Ishikawa (cell line): ENCODE data around the gene MINDY3.

Source experiments
- CEBPB ChIP-seq: IDR thresholded peaks from 2 replicates; pipeline ENCODE4 v1.6.1; 2012
- EGR1 ChIP-seq: IDR thresholded peaks from 2 replicates; pipeline ENCODE4 v1.6.1; 2012
- EP300 ChIP-seq: IDR thresholded peaks from 2 replicates; pipeline ENCODE4 v1.6.1; 2012; ENCODE audit warnings: borderline replicate concordance
- RAD21 ChIP-seq: IDR thresholded peaks from 2 replicates; pipeline ENCODE4 v1.6.1; 2012; ENCODE audit warnings: low read depth

DNA sequence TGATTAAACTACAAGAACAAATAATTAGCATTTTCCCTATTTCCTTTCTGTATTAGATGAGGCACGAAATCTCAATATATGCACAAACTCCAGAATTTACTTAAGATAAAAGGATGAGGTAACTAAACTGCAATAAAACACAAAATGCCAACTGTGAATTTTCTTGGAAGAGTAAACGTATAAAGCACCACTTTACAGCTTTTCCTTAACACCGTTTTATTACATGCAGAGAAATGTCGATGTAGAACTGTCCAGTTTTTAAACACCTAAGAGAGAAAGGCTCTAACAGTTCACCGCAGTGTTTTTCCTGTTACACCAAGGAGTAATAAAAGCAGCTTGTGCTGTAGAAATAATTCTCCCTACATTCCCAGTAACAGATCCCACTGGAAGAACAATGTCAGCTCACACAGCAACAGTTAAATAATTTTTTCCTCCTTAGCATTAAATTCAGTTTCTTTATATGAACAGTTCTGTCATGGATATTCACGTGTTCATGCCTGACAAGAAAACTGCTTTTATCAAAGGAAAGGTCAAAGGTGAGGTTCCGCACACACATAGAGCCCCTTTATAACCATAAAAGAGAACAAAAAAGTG lies 52.0 kb downstream of the MINDY3 start:
- TF ChIP-seq CEBPB (no peak), EGR1 (no peak), EP300 (no peak), RAD21 (no peak)
